GM18508 (cell line): ENCODE results near the gene DIO1.
"Not testable (repeated sequence)": the region's sequence is repeated elsewhere in the genome, so short reads cannot be mapped to it uniquely, and the experiment has no call there.

ENCODE experiments used
- ATAC-seq: cut with Tn5 transposase; IDR thresholded peaks from one replicate; pipeline ENCODE4 v1.9.1; 2021; ENCODE audit warnings: moderate number of reproducible peaks; ENCODE audit not compliant: insufficient read depth, unreplicated experiment

DIO1 gene

DNA sequence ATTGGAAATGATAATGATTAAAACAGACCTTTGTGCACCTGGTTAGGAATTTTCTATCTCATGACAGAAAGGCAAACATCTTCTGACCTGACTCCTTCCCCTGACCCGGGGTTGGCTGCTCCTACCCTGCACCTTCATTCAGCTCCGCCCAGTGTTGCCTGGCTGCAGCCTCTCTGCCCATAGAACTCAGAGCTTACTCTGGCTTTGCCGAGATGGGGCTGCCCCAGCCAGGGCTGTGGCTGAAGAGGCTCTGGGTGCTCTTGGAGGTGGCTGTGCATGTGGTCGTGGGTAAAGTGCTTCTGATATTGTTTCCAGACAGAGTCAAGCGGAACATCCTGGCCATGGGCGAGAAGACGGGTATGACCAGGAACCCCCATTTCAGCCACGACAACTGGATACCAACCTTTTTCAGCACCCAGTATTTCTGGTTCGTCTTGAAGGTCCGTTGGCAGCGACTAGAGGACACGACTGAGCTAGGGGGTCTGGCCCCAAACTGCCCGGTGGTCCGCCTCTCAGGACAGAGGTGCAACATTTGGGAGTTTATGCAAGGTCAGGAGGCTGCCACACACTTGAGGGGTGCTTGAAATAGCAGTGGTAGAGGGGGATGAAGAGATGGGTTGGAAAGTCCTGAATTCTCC, at the start of gene DIO1:
Gene DIO1 (plus strand): TSS at position 189 of the 638 bp plus-strand sequence. CDS start 24 bp downstream, at position 213.
- ATAC-seq: no peak

DNA sequence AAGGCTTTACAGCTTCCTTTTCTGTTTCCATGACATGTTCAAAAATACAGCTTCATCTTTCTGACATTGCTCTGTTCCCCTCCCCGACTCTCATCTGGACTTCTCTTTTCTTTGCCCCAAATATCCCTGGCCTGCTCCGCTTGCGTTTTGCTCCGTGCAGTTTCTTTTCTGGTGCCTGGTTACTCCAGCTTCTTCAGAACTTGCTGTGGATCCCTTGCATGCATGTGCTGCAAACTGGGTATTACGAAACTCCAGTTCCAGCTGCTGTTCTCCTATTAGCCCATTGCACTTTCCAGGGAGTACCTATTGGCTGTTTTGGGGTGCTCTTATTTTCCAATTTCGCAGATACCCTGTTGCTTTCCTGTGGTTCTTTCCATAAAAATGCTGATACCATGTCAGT, 46.0 kb upstream of the DIO1 start:
- no peak for ATAC-seq

DNA sequence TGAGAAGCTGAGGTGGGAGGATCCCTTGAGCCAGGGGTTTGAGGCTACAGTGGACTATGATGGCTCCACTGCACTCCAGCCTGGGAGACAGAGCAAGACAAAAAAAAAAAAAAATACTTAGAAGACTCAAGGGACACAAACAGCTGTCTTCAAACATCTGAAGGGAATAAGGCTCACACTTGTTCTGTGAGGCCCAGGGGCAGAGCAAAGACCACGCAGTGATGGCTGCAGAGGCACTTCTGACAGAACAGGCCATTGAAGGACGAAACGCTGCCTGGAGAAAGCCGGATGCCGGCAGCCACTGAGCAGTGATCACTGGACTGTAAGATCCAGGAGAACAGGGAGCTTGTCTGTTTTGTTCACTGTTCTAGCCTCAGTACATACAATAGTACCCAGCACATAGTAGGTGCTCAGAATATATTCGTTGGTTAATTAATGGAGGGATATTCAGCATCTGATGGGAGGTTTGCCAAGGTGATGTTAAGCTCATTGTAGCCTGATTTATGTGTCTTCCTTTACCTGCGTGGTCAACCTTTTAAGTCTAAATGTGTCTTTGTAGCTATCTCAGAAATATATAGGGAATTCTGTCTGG, 43.8 kb upstream of the DIO1 start:
- no peak for ATAC-seq

DNA sequence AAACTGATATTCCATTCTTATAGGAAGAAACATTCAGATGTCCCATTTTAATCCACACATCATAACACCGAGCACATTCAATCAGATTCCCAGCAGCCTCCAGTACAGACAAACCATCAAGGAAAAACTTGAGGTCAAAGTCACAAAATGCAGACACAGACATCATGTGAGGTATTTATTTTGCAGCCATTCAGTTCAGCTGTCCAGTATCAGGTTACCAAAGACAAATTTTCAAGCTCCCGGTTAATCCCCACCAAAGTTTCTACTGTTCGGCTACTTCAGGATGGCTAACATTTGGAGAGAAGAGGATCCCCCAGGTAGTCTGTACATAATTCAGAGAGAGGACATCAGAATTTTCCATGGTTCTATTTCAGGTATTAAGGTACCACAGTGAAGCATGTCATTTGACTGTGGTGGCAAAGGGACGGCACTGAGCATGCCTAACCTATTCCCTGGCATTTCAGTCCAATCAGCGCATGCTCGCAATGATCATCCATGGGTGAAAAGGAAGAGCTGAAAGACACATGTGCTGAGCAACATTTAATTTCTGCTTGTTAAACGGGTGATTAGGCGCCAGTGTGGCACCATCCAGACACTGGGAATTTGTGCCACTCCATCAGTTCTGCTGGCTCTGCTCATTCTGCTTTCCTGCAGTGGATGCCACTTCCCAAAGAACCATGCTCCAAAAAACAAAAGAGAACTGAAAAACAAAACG, 42.3 kb upstream of the DIO1 start:
- no peak for ATAC-seq

DNA sequence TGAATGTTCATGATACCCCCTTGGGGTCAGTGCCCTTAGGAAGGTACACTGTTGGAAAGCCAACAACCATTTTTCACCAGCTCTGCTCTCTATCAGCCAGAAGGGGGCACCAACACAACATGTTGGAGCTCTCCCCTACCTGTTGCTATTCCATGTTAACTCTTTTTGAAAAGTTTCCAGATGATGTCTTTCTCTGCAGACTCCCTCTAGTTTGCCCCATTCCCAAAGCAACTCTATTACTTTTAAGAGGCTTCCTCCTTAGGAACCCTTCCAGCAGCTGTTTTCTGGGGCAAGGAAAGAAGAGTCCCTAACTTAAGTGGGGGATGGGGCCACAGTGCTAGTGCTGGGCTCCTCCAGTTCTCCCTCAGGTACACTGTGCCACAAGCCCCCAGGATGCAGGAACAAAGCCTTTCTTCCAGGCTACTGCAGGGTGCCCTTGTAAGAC, 33.0 kb upstream of the DIO1 start:
- no peak for ATAC-seq

DNA sequence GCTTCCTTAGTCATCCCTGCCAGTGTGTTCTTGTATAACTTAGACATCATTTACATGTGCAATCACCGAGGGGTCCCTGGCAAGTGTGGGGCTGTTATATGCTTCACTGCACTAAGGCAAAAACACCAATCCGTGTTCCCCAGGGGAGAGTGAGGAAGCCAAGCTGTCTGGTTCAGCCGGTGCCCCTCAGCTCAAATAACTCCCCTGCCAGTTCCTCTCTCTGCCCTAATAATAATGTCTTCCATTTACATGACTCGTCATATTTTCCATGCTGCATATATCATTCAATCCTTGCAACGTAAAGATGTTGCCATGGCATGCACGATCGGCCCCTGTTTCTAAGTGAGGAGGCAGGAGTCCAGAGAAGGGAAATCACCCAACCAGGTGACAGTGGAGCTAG, 31.5 kb upstream of the DIO1 start:
- no peak for ATAC-seq

DNA sequence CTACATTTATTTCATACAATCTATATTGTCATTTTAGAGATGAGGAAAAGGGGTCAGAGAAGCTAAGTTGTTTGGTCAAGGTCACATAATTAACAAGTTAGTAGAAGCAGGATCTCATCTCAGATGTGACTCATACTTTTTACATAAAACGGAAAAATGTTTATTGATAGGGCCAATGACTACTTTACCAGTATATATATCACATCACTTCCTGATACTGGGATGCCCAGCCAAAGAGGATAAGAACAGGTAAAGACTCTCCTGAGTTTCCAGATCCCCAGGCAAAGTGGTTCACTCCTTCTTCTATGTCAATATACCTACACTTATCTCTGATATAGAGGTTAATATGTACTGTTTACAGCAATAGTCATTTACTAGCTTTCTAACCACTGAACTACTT, 25.4 kb upstream of the DIO1 start:
- no peak for ATAC-seq

DNA sequence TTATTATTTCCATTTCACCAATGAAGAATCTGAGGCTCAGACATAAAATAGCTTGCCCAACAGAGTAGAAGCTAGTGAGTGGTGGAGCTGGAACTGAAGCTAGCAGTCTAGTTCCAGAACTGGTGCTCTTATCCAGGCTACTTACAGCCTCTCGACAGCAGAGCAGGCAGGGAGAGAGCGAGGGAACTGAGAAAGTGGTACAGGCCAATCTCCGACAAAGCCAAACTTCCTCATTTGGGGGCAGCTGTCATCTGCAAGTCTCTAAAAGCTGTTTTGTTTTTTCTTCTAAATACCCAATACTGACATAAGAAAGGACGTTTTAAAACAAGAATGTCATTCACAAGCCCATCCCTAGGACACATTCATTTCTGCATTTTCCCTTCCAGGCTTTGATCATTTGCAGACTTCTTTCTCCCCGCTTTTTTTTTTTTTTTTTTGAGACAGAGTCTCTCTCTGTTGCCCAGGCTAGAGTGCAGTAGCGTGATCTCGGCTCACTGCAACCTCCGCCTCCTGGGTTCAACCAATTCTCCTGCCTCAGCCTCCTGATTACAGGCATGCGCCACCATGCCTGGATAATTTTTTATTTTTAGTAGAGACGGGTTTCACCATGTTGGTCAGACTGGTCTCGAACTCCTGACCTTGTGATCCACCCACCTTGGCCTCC, 24.4 kb upstream of the DIO1 start:
- ATAC-seq: no peak

DNA sequence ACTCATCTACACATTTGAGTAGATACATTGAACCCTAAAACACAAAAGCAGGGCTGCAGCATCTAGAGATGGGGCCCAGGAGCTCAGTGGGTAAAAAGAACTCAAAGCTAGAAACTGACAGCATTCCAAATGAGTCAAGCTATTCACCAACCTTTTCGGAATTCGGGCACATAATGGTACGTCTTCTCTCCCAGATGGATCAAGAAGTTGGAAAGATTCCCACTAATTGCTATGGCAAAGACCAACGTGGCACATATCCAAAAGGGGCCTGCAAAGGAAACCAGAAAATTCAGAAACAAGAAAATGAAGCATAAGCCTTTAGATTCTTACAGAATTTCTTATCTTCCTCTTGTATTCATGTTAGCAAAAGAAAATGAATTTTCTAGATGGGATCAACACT, 22.8 kb upstream of the DIO1 start:
- ATAC-seq: no peak

DNA sequence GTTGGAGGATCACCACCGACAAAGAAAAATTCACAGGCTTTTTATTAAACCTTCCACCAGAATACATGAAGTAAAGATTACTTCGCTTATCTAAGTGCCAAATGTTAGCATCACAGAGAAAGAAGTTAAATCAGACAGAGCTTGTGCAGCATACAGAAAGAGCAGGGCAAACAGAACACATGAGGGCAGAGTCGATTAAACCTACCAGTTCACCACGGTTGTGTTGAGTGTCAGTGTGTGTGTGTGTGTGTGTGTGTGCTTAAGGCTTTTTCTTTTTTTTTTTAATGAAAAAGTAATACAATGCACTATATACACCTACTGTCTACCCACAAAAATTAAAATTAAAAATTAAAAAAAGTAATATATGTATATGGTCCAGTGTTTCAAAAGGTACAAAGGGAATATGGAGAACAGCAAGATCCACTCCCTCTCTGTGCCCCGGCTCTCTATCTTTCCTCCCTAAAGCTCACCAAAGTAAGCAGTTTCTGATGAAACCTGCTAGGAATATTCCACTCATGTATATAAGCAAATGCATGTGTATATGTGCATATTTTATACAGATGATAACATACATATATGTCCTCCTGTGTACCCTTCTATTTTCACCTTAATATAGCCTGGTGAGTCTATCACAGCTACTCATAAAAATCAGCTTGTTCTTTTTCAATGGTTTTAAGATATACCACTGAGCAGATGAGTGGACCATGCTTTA, 22.1 kb upstream of the DIO1 start:
- no peak for ATAC-seq

DNA sequence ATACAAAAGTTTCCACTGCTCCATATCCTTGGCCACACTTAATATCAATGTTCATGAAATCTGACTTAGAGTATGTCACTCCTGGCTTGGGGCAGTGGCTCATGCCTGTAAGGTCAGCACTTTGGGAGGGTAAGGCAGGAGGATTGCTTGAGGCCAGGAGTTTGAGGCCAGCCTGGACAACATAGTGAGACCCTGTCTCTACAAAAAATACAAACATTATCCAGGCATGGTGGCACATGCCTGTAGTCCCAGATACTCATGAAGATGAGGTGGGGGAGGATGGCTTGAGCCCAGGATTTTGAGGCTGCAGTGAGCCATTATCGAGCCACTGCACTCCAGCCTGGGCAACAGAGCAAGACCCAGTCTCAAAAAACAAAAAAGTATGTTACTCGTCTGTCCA, 18.8 kb upstream of the DIO1 start:
- not testable (repeated sequence) for ATAC-seq

DNA sequence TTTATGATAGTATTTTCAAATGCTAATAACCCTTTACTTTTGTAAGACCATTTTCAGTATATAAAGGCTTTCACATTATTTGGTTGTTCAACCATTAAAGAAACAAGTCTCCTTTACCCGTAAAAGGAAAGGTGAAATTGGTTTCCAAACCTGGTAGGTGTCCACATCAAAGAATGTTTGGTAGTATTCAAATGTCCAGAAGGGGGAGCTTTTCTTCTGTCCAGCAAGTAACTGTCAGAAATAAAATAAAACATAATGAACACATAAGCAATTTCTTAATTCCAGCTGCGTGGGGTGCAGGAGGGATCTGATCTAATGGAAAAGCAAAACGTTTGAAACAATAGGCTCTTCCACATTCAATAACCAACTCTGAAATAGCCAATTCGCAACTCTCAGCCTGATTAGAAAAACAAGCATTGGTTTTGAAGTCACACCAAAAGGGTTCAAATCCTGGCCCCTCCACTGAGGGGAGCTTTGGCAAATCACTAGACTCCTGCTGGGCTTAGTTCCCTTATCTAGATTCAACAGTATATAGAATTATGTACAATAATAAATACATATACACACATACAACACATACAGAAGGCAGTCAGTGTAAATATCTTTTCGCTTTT, 15.4 kb upstream of the DIO1 start:
- no peak for ATAC-seq

DNA sequence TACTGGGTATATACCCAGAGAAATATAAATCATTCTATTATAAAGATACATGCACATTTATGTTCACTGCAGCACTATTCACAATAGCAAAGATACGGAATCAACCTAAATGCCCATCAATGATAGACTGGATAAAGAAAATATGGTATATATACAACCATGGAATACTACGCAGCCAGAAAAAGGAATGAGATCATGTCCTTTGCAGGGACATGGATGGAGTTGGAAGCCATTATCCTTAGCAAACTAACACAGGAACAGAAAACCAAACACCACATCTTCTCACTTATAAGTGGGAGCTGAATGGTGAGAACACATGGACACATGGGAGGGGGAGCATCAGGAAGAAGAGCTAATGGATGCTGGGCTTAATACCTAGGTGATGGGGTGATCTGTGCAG, 12.1 kb upstream of the DIO1 start:
- ATAC-seq: not testable (repeated sequence)

DNA sequence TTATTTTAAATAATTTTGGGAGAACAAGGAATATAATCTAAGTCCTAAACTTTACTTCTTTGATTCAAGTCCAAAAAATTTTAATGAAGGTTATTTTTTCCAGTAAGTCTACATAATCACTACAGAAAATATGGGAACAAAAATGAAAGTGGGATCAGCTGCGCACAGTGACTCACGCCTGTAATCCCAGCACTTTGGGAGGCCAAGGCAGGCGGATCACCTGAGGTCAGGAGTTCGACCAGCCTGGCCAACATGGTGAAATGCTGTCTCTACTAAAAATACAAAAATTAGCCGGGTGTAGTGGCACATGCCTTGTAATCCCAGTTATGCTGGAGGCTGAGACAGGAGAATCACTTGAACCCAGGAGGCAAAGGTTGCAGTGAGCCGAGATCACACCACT, 10.4 kb upstream of the DIO1 start:
- not testable (repeated sequence) for ATAC-seq

DNA sequence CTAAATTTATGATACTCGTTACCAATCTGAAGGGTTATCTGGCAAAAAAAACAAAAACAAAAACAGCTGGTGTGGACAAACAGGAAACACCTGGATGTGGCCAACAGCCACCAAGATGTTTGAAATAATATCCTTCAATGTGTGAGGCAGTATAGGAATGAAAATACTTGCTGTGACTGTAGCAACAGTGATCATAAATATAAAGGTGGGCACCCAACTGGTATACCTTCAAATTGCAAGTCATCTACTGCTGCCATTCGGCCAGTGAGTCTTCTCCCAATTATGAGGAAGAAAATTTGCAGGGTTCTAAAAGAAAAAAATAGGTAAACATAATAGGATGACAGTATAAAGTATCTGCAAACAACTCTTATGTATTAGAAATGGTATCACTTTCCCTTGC, 5.3 kb upstream of the DIO1 start:
- no peak for ATAC-seq

DNA sequence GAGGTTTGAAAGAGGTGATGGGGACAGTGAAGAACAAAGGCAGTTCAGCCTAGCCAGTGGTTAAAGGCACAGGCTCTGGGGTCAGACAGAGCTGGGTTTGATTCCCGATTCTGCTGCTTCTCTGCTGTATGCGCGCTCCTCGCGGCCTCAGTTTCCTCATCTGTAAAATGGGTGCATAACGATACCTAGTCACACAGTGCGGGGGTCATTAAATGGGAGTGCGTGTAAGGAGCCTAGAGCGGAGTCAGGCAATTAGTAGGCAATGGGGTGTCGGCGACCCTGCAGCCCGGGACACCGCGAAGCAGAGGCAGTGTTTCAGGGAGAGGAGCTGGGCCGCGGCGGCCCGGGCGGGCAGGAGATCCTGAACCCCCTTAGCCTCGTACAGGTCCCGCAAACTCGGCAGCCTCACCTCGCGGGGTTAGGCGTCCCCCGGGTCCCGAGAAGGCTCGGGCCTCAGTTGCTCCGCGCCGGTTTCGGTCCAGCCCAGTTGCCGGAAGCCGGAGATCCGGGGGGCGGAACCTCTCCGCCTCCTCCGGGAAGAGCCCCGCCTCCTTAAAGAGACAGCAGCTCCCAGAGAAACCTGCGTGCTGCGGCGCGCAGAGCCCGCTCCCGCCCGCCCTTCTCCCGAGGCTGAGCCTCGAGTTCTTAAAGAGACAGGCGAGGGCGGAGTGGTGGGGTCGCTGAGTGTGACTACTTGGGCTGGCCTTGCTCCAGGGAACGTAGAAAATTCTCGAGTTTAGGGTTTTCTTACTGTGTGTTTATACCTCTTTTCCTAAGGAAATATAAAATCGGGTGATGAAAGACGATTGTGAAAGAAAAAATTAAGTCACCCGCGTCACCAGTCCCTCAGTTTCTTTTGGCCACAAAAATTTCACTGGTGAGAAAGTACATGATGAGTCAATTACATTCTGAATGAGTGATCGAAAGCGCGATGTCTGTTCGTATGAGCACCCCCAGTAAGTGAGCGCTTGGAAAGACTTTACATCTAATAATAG, 4.4 kb upstream of the DIO1 start, which contains the start of gene YIPF1:
Gene YIPF1 (minus strand): TSS at position 494 of the 995 bp plus-strand sequence. CDS start 860 bp downstream, outside the sequence.
- peak; percentile 55 for ATAC-seq

DNA sequence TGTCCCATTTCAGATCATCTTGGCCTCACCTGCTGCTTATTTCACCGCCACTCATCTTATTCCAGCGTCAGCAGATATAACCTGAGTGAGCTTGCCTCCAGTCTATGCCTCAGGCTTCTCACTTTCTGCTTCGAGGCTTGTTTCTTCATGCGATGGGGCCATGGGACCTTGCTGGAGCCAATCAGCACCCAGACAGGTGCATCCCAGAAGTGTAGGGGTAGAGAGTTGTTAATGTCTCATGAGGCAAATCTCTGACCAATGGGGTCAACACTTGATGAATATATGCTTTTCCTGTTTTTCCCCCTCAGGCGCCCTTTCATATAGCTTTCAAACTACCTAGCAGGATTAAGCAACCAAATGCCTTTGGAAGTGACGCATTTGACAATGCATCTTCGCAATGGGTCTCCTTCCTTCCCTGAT, 3.5 kb upstream of the DIO1 start:
- ATAC-seq: no peak

DNA sequence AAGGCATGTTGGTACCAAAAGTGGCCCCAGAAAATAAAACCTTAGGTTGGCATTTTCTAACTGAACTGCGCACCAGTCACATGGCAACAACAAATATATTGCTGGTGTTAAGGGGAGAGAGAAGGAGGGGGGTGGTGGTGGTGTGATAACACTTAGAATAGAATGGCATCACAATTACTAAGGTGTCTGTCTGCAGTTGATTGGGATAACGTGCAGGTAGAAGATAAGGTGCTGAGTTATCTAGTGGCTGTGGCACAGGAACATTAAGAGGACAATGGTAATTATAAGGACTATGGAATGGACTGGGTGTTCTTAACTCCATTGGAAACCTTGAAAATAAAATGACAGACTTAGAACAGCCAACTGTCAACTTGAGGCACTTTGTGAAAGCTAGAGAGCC, 3.0 kb upstream of the DIO1 start:
- ATAC-seq: no peak

DNA sequence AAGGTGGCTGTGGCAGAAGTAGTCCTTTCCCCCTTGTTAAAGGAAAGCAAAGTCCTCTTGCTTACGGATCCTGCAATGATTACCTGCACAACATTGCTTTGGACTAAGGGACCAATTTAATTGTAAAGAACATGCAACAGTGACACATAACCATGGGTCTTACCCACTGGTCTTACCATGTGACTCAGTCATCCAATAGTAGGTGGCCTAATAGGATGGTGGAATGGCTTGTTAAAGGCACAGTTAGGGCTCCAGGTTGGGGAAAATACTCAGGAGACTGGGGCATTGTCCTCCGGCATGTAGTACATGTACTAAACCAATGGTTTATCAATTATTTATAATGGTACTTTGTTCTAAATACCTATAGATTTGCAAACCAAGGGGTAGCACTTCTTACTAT, 2.3 kb upstream of the DIO1 start:
- no peak for ATAC-seq
